GM19328 (cell line): Measurements from ENCODE around the gene SPRR4.
"Not testable (repeated sequence)": the region's sequence is repeated elsewhere in the genome, so short reads cannot be mapped to it uniquely, and the experiment has no call there.

Experiments used
- ATAC-seq: cut with Tn5 transposase; IDR thresholded peaks from one replicate; pipeline ENCODE4 v1.9.1; 2021; ENCODE audit warnings: mild to moderate bottlenecking, moderate library complexity; ENCODE audit not compliant: unreplicated experiment

Gene SPRR4

GRCh38 chr1:153011235-153011758 lies 40.8 kb downstream of the SPRR4 start:
- ATAC-seq: not testable (repeated sequence)

- not testable (repeated sequence) for ATAC-seq
These were observed 51.4 kb downstream of the SPRR4 start for GRCh38 chr1:153021829-153022228.
